H9 (cell line): ENCODE data around the gene GTF3C1. TPM values are rescaled to one million over a fixed set of nuclear protein-coding genes. Genes with fewer than 3 reads are reported as not detected.

Experiments
- DNase-seq: peaks from one replicate; pipeline ENCODE4 v3.0.0-alpha.2; 2017
- H2AFZ ChIP-seq: one replicate; pipeline ENCODE4 v1.6.1; 2013; ENCODE audit warnings: mild to moderate bottlenecking, low read length, control low read depth, moderate library complexity
- H2AK5ac ChIP-seq: 2 replicates; pipeline ENCODE4 v1.6.1; 2013; ENCODE audit warnings: low read length, control low read depth, mixed read lengths; ENCODE audit not compliant: insufficient read length
- H2BK120ac ChIP-seq: one replicate; pipeline ENCODE4 v1.6.1; 2013; ENCODE audit warnings: low read depth, mild to moderate bottlenecking, low read length, control low read depth, inconsistent platforms; ENCODE audit not compliant: poor library complexity, severe bottlenecking
- H2BK12ac ChIP-seq: 2 replicates; pipeline ENCODE4 v1.6.1; 2013; ENCODE audit warnings: low read length, control low read depth, mixed read lengths, low read depth; ENCODE audit not compliant: insufficient read length
- H2BK15ac ChIP-seq: 2 replicates; pipeline ENCODE4 v1.6.1; 2013; ENCODE audit warnings: low read depth, low read length, control low read depth
- H2BK20ac ChIP-seq: one replicate; pipeline ENCODE4 v1.6.1; 2013; ENCODE audit warnings: low read depth, mild to moderate bottlenecking, low read length, control low read depth, inconsistent platforms; ENCODE audit not compliant: poor library complexity, severe bottlenecking
- H2BK5ac ChIP-seq: 2 replicates; pipeline ENCODE4 v1.6.1; 2013; ENCODE audit warnings: low read length, control low read depth, mixed read lengths; ENCODE audit not compliant: insufficient read length
- H3K14ac ChIP-seq: 2 replicates; pipeline ENCODE4 v1.6.1; 2013; ENCODE audit warnings: low read length, control low read depth; ENCODE audit not compliant: insufficient read depth
- H3K18ac ChIP-seq: 2 replicates; pipeline ENCODE4 v1.6.1; 2013; ENCODE audit warnings: low read depth, mild to moderate bottlenecking, mixed read lengths, low read length, control low read depth; ENCODE audit not compliant: insufficient read length
- H3K23ac ChIP-seq: 2 replicates; pipeline ENCODE4 v1.6.1; 2013; ENCODE audit warnings: low read length, control low read depth, mixed read lengths, low read depth; ENCODE audit not compliant: insufficient read length
- H3K23me2 ChIP-seq: 2 replicates; pipeline ENCODE4 v1.6.1; 2013; ENCODE audit warnings: low read depth, mild to moderate bottlenecking, mixed read lengths, low read length, control low read depth; ENCODE audit not compliant: insufficient read length, poor library complexity, severe bottlenecking
- H3K27ac ChIP-seq: 2 replicates; pipeline ENCODE4 v1.5.1; 2013; ENCODE audit warnings: low read length, control low read depth, mixed read lengths, low read depth; ENCODE audit not compliant: insufficient read length
- H3K27me3 ChIP-seq: 2 replicates; pipeline ENCODE4 v1.6.1; 2013; ENCODE audit warnings: low read length, control low read depth, inconsistent platforms; ENCODE audit not compliant: insufficient read depth
- H3K4ac ChIP-seq: 2 replicates; pipeline ENCODE4 v1.6.1; 2013; ENCODE audit warnings: low read depth, mild to moderate bottlenecking, control low read depth, inconsistent platforms, low read length, moderate library complexity
- H3K4me1 ChIP-seq: 2 replicates; pipeline ENCODE4 v1.6.1; 2013; ENCODE audit warnings: low read length, control low read depth, inconsistent platforms; ENCODE audit not compliant: insufficient read depth
- H3K4me2 ChIP-seq: 2 replicates; pipeline ENCODE4 v1.6.1; 2013; ENCODE audit warnings: low read length, control low read depth, mixed read lengths; ENCODE audit not compliant: insufficient read length, insufficient read depth
- H3K56ac ChIP-seq: 2 replicates; pipeline ENCODE4 v1.6.1; 2013; ENCODE audit warnings: low read depth, mild to moderate bottlenecking, mixed read lengths, low read length, control low read depth; ENCODE audit not compliant: insufficient read length
- H3K79me1 ChIP-seq: 2 replicates; pipeline ENCODE4 v1.6.1; 2013; ENCODE audit warnings: low read depth, mild to moderate bottlenecking, moderate library complexity, low read length, control low read depth, inconsistent platforms; ENCODE audit not compliant: insufficient read depth, poor library complexity, severe bottlenecking
- H3K79me2 ChIP-seq: 2 replicates; pipeline ENCODE4 v1.6.1; 2013; ENCODE audit warnings: low read length, control low read depth, inconsistent platforms; ENCODE audit not compliant: insufficient read depth
- H3K9ac ChIP-seq: 2 replicates; pipeline ENCODE4 v1.6.1; 2013; ENCODE audit warnings: low read length, control low read depth, mixed read lengths; ENCODE audit not compliant: insufficient read length; ENCODE audit errors: extremely low read depth
- H3K9me3 ChIP-seq: one replicate; pipeline ENCODE4 v1.6.1; 2013; ENCODE audit warnings: low read depth, low read length, inconsistent platforms; ENCODE audit not compliant: control insufficient read depth
- H3T11ph ChIP-seq: one replicate; pipeline ENCODE4 v1.6.1; 2013; ENCODE audit warnings: mild to moderate bottlenecking, low read length, control low read depth, inconsistent platforms
- H4K20me1 ChIP-seq: one replicate; pipeline ENCODE4 v1.6.1; 2013; ENCODE audit not compliant: control insufficient read depth, insufficient read length, insufficient read depth
- H4K5ac ChIP-seq: 2 replicates; pipeline ENCODE4 v1.6.1; 2013; ENCODE audit warnings: low read depth, mild to moderate bottlenecking, mixed read lengths, low read length, control low read depth; ENCODE audit not compliant: insufficient read length
- H4K8ac ChIP-seq: replicated peaks from 2 replicates; pipeline ENCODE4 v1.6.1; 2013; ENCODE audit warnings: low read length, control low read depth, mixed read lengths, low read depth; ENCODE audit not compliant: insufficient read length
- H4K91ac ChIP-seq: 2 replicates; pipeline ENCODE4 v1.6.1; 2013; ENCODE audit warnings: low read depth, mild to moderate bottlenecking, moderate library complexity, mixed read lengths, low read length, control low read depth; ENCODE audit not compliant: insufficient read length
- H3K27ac Mint-ChIP-seq, 3 experiments: 2 replicates in 2 of 3; 3 replicates in 1 of 3; pipeline ENCODE4 v1.8.0; 2020 to 2021; ENCODE audit warnings: mixed read lengths in 3 of 3, mild to moderate bottlenecking in 1 of 3, moderate library complexity in 1 of 3
- H3K27me3 Mint-ChIP-seq: 2 replicates; pipeline ENCODE4 v1.8.0; 2021; ENCODE audit warnings: low read depth, mild to moderate bottlenecking, moderate library complexity, mixed read lengths
- H3K36me3 Mint-ChIP-seq, 3 experiments: 2 replicates in 2 of 3; 3 replicates in 1 of 3; pipeline ENCODE4 v1.8.0; 2020 to 2021; ENCODE audit warnings: low read depth in 3 of 3, mixed read lengths in 3 of 3; ENCODE audit not compliant: insufficient read depth in 1 of 3
- H3K4me1 Mint-ChIP-seq, 2 experiments: 2 replicates each; pipeline ENCODE4 v1.8.0; 2020; ENCODE audit warnings: mixed read lengths in 2 of 2
- H3K4me3 Mint-ChIP-seq, 2 experiments: 2 replicates in 1 of 2; 3 replicates in 1 of 2; pipeline ENCODE4 v1.8.0; 2020 to 2021; ENCODE audit warnings: mild to moderate bottlenecking in 2 of 2, mixed read lengths in 2 of 2, moderate library complexity in 1 of 2
- H3K9me3 Mint-ChIP-seq, 2 experiments: 2 replicates in 1 of 2; 3 replicates in 1 of 2; pipeline ENCODE4 v1.8.0; 2020; ENCODE audit warnings: mild to moderate bottlenecking in 2 of 2, mixed read lengths in 2 of 2, moderate library complexity in 1 of 2
- WGBS: extraction: QIAGEN DNeasy Blood & Tissue Kit; methylation state at CpG from one replicate; pipeline ENCODE4 v1.1.7; 2013; ENCODE audit warnings: missing lambda C conversion rate, low lambda C conversion rate, mixed read lengths; ENCODE audit not compliant: insufficient read length; ENCODE audit errors: extremely low coverage; 5-methylcytosine and 5-hydroxymethylcytosine counted together
- total RNA-seq: library from RNA; stranded (reverse); gene quantifications from 2 replicates; pipeline ENCODE4 v1.2.1, GENCODE V29; 2021
- TF ChIP-seq, protein P1 (sequence below): fragments of 200-600 bp; sonication (generic); conservative IDR thresholded peaks from 3 replicates; pipeline ENCODE4 v1.8.0; 2021; ENCODE audit warnings: antibody characterized with exemption, mild to moderate bottlenecking

Gene GTF3C1
- total RNA-seq, 1 experiment from 2014 or later, result 113 TPM

DNA sequence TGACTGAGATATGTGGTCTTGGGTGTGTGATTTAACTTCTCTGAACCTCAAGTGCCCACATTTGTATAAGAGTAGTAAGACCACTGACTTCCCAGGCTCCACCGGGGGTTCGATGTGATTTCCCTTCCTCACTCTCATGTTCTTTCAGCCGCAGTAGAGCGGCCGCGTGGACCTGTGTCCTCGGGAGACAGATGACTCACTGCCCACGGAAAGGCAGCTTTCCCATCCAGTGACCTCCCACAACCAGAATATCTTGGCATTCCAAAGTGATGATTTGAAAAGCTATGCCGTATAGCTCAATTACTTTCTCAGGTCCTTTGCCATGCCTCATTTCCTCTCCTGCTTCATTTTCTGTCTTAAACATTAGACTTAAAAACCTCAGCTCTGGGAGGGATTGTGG is 74.2 kb downstream of the GTF3C1 start:
- H3T11ph ChIP-seq, result no peak overlapping the region
- no peak overlapping the region for H3K27ac ChIP-seq
- no peak overlapping the region for H3K18ac ChIP-seq
- no peak overlapping the region for H4K91ac ChIP-seq
- no peak overlapping the region for H3K23ac ChIP-seq
- Mint-ChIP-seq H3K36me3 (peaks cover 40 to 95% (median 90%) of the 10 kb centered on the region in 3 experiments; a peak in 6 of 7 replicates), H3K27me3 (no peaks in the 10 kb centered on the region; the same call in 1 of the 2 replicates), H3K9me3 (no peaks in the 10 kb centered on the region), H3K4me1 (no peaks in the 10 kb centered on the region), H3K27ac (no peak overlapping the region), H3K4me3 (no peak overlapping the region)
- no peak overlapping the region for H2BK5ac ChIP-seq
- H3K4ac ChIP-seq, result no peak overlapping the region
- no CpG with 5 or more reads among the region's 9 CpGs for WGBS
- H2BK15ac ChIP-seq, result no peak overlapping the region
- H2AFZ ChIP-seq, result no peak overlapping the region
- no peaks in the 10 kb centered on the region for H3K4me1 ChIP-seq
- TF ChIP-seq, protein P1, sequence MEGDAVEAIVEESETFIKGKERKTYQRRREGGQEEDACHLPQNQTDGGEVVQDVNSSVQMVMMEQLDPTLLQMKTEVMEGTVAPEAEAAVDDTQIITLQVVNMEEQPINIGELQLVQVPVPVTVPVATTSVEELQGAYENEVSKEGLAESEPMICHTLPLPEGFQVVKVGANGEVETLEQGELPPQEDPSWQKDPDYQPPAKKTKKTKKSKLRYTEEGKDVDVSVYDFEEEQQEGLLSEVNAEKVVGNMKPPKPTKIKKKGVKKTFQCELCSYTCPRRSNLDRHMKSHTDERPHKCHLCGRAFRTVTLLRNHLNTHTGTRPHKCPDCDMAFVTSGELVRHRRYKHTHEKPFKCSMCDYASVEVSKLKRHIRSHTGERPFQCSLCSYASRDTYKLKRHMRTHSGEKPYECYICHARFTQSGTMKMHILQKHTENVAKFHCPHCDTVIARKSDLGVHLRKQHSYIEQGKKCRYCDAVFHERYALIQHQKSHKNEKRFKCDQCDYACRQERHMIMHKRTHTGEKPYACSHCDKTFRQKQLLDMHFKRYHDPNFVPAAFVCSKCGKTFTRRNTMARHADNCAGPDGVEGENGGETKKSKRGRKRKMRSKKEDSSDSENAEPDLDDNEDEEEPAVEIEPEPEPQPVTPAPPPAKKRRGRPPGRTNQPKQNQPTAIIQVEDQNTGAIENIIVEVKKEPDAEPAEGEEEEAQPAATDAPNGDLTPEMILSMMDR, result no peak
- H3K4me2 ChIP-seq, result no peak overlapping the region
- no peak overlapping the region for H2BK20ac ChIP-seq
- H4K8ac ChIP-seq, result no peak overlapping the region
- no peak overlapping the region for H2BK12ac ChIP-seq
- no peak for DNase-seq
- no peak overlapping the region for H3K14ac ChIP-seq
- H4K20me1 ChIP-seq, result no peaks in the 10 kb centered on the region
- no peaks in the 10 kb centered on the region for H3K27me3 ChIP-seq
- H3K79me2 ChIP-seq, result no peaks in the 10 kb centered on the region
- H3K79me1 ChIP-seq, result no peaks in the 10 kb centered on the region
- no peak overlapping the region for H4K5ac ChIP-seq
- no peak overlapping the region for H3K9ac ChIP-seq
- no peaks in the 10 kb centered on the region for H3K23me2 ChIP-seq
- no peak overlapping the region for H2AK5ac ChIP-seq
- no peak overlapping the region for H2BK120ac ChIP-seq
- no peak overlapping the region for H3K56ac ChIP-seq
- H3K9me3 ChIP-seq, result no peaks in the 10 kb centered on the region
